ENCODE data around the gene BCAS3. TPM values are rescaled to one million over a fixed set of nuclear protein-coding genes. Genes with fewer than 3 reads are reported as not detected.

The BCAS3 gene
- total RNA-seq, 2 experiments from 2014 or later = 7.2 to 7.5 TPM

- Mint-ChIP-seq H3K4me1 (ENCODE audit: low read depth) (peaks cover 24% of the 10 kb centered on the region), H3K36me3 (ENCODE audit: low read depth) (no peaks in the 10 kb centered on the region), H3K9me3 (no peaks in the 10 kb centered on the region), H3K27me3 (ENCODE audit: low read depth) (peaks cover 52% of the 10 kb centered on the region), H3K4me3 (peak overlapping the region; percentile 56), H3K27ac (no peak overlapping the region)
- intact Hi-C loops (cut with micrococcal nuclease) = loop anchor here (1.0 to 2.0 kb wide), 3 partner anchors 47 to 689 kb away; no protein-coding TSS in a partner anchor
- CTCF ChIA-PET = interaction anchor here (0.6 to 2.2 kb wide), 7 partner anchors 12 to 656 kb away, joined by 3 to 8 read pairs (median 3); no protein-coding TSS in a partner anchor
- DNase-seq = peak; percentile 34
These were observed 731.9 kb downstream of the BCAS3 start for GRCh38 chr17:61409301-61410112.

GRCh38 chr17:61410141-61411010 lies 732.7 kb downstream of the BCAS3 start:
- peaks cover 48% of the 10 kb centered on the region for H3K27me3 Mint-ChIP-seq (ENCODE audit: low read depth)
- DNase-seq = peak; percentile 82
- intact Hi-C loops (cut with micrococcal nuclease) = loop anchor here (1.0 to 2.0 kb wide), 2 partner anchors 46 to 408 kb away; no protein-coding TSS in a partner anchor
- CTCF ChIA-PET = interaction anchor here (1.2 to 2.2 kb wide), 4 partner anchors 40 to 655 kb away, joined by 3 to 8 read pairs (median 3); no protein-coding TSS in a partner anchor
- peaks cover 20% of the 10 kb centered on the region for H3K4me1 Mint-ChIP-seq (ENCODE audit: low read depth)
- H3K4me3 Mint-ChIP-seq = peak overlapping the region; percentile 53
- no peaks in the 10 kb centered on the region for H3K9me3 Mint-ChIP-seq
- no peaks in the 10 kb centered on the region for H3K36me3 Mint-ChIP-seq (ENCODE audit: low read depth)
- no peak overlapping the region for H3K27ac Mint-ChIP-seq

GRCh38 chr17:61411011-61411260 lies 733.3 kb downstream of the BCAS3 start:
- Mint-ChIP-seq H3K9me3 (no peaks in the 10 kb centered on the region), H3K4me1 (ENCODE audit: low read depth) (peaks cover 20% of the 10 kb centered on the region), H3K4me3 (peak overlapping the region; percentile 67), H3K27ac (no peak overlapping the region), H3K27me3 (ENCODE audit: low read depth) (peaks cover 47% of the 10 kb centered on the region), H3K36me3 (ENCODE audit: low read depth) (no peaks in the 10 kb centered on the region)
- no peak for DNase-seq
- CTCF ChIA-PET = interaction anchor here (1.2 to 2.2 kb wide), 3 partner anchors 57 to 655 kb away, joined by 3 to 8 read pairs (median 3); no protein-coding TSS in a partner anchor
- intact Hi-C loops (cut with micrococcal nuclease) = loop anchor here (2.0 kb wide), 1 partner anchor 46 kb away; no protein-coding TSS in a partner anchor

GRCh38 chr17:61411261-61412142 lies 733.9 kb downstream of the BCAS3 start:
- CTCF ChIA-PET = interaction anchor here (0.6 to 2.2 kb wide), 19 partner anchors 8 to 700 kb away, joined by 3 to 10 read pairs (median 5); no protein-coding TSS in a partner anchor
- no peaks in the 10 kb centered on the region for H3K9me3 Mint-ChIP-seq
- peaks cover 41% of the 10 kb centered on the region for H3K27me3 Mint-ChIP-seq (ENCODE audit: low read depth)
- H3K27ac Mint-ChIP-seq = no peak overlapping the region
- H3K4me3 Mint-ChIP-seq = peak overlapping the region; percentile 67
- DNase-seq = peak; percentile 42
- intact Hi-C loops (cut with micrococcal nuclease) = loop anchor here (1.0 to 2.0 kb wide), 6 partner anchors 45 to 698 kb away; no protein-coding TSS in a partner anchor
- H3K4me1 Mint-ChIP-seq (ENCODE audit: low read depth) = peaks cover 20% of the 10 kb centered on the region
- H3K36me3 Mint-ChIP-seq (ENCODE audit: low read depth) = no peaks in the 10 kb centered on the region

- Mint-ChIP-seq H3K27ac (no peak overlapping the region), H3K4me1 (ENCODE audit: low read depth) (peaks cover 23% of the 10 kb centered on the region), H3K36me3 (ENCODE audit: low read depth) (no peaks in the 10 kb centered on the region), H3K4me3 (peak overlapping the region; percentile 63), H3K27me3 (ENCODE audit: low read depth) (peaks cover 35% of the 10 kb centered on the region), H3K9me3 (no peaks in the 10 kb centered on the region)
- intact Hi-C loops (cut with micrococcal nuclease) = loop anchor here (1.0 to 2.0 kb wide), 5 partner anchors 139 to 697 kb away; no protein-coding TSS in a partner anchor
- peak; percentile 79 for DNase-seq
- CTCF ChIA-PET = interaction anchor here (0.6 to 2.2 kb wide), 20 partner anchors 9 to 700 kb away, joined by 3 to 10 read pairs (median 4); no protein-coding TSS in a partner anchor
These were observed 734.6 kb downstream of the BCAS3 start for GRCh38 chr17:61412143-61412859.

- Mint-ChIP-seq H3K27me3 (ENCODE audit: low read depth) (peaks cover 27% of the 10 kb centered on the region), H3K9me3 (no peaks in the 10 kb centered on the region), H3K36me3 (ENCODE audit: low read depth) (no peaks in the 10 kb centered on the region), H3K4me1 (ENCODE audit: low read depth) (peaks cover 23% of the 10 kb centered on the region), H3K4me3 (peak overlapping the region; percentile 56), H3K27ac (no peak overlapping the region)
- CTCF ChIA-PET = interaction anchor here (0.6 to 2.2 kb wide), 17 partner anchors 10 to 701 kb away, joined by 3 to 10 read pairs (median 4); no protein-coding TSS in a partner anchor
- intact Hi-C loops (cut with micrococcal nuclease) = loop anchor here (1.0 to 2.0 kb wide), 5 partner anchors 138 to 696 kb away; no protein-coding TSS in a partner anchor
- DNase-seq = peak; percentile 7
These were observed 735.4 kb downstream of the BCAS3 start for GRCh38 chr17:61412860-61413660.

- intact Hi-C loops (cut with micrococcal nuclease) = loop anchor here (2.0 kb wide), 2 partner anchors 423 to 443 kb away; no protein-coding TSS in a partner anchor
- CTCF ChIA-PET = interaction anchor here (0.6 to 2.2 kb wide), 8 partner anchors 14 to 696 kb away, joined by 3 to 10 read pairs (median 3); no protein-coding TSS in a partner anchor
- Mint-ChIP-seq H3K27ac (no peak overlapping the region), H3K4me1 (ENCODE audit: low read depth) (peaks cover 18% of the 10 kb centered on the region), H3K4me3 (no peak overlapping the region), H3K9me3 (no peaks in the 10 kb centered on the region), H3K36me3 (ENCODE audit: low read depth) (no peaks in the 10 kb centered on the region), H3K27me3 (ENCODE audit: low read depth) (peaks cover 25% of the 10 kb centered on the region)
- DNase-seq = no peak
These were observed 736.0 kb downstream of the BCAS3 start for GRCh38 chr17:61413661-61414126.

GRCh38 chr17:61414141-61414935 lies 736.7 kb downstream of the BCAS3 start:
- CTCF ChIA-PET = interaction anchor here (0.9 to 2.2 kb wide), 6 partner anchors 13 to 695 kb away, joined by 3 to 7 read pairs (median 4); no protein-coding TSS in a partner anchor
- no peak overlapping the region for H3K4me3 Mint-ChIP-seq
- DNase-seq = no peak
- peaks cover 15% of the 10 kb centered on the region for H3K4me1 Mint-ChIP-seq (ENCODE audit: low read depth)
- H3K27ac Mint-ChIP-seq = no peak overlapping the region
- no peaks in the 10 kb centered on the region for H3K36me3 Mint-ChIP-seq (ENCODE audit: low read depth)
- H3K9me3 Mint-ChIP-seq = no peaks in the 10 kb centered on the region
- peaks cover 27% of the 10 kb centered on the region for H3K27me3 Mint-ChIP-seq (ENCODE audit: low read depth)
- intact Hi-C loops (cut with micrococcal nuclease) = no loop called here

GRCh38 chr17:61414936-61415251 lies 737.2 kb downstream of the BCAS3 start:
- Mint-ChIP-seq H3K9me3 (no peaks in the 10 kb centered on the region), H3K27me3 (ENCODE audit: low read depth) (peaks cover 26% of the 10 kb centered on the region), H3K4me1 (ENCODE audit: low read depth) (peaks cover 14% of the 10 kb centered on the region), H3K36me3 (ENCODE audit: low read depth) (no peaks in the 10 kb centered on the region), H3K4me3 (no peak overlapping the region), H3K27ac (no peak overlapping the region)
- CTCF ChIA-PET = interaction anchor here (0.9 to 1.6 kb wide), 3 partner anchors 13 to 159 kb away, joined by 4 read pairs; no protein-coding TSS in a partner anchor
- DNase-seq = no peak
- intact Hi-C loops (cut with micrococcal nuclease) = no loop called here

Measured in activated naive CD4-positive, alpha-beta T cell treated with anti-CD3 and anti-CD28 coated beads for 36 hours (primary cell).